Measurements from ENCODE around the gene CLPSL1. TPM values are rescaled to one million over a fixed set of nuclear protein-coding genes. Genes with fewer than 3 reads are reported as not detected.

Gene CLPSL1
- total and polyA plus RNA-seq, 2 experiments from 2014 or later: not detected

GRCh38 chr6:35769211-35769610, 11.6 kb upstream of the CLPSL1 start:
- no peak overlapping the region for H3K4me3 Mint-ChIP-seq
- H3K4me1 Mint-ChIP-seq: peaks cover 2% of the 10 kb centered on the region
- no peak overlapping the region for H3K27ac Mint-ChIP-seq

More at GRCh38 chr6:35769211-35769610, 11.6 kb upstream of the CLPSL1 start:
- no peak for TF ChIP-seq POLR2AphosphoS5 (IDR thresholded peaks at IDR 0.05; ENCODE audit: low read depth)
- TF ChIP-seq ZNF462 (CRISPR knock-in tag; IDR thresholded peaks at IDR 0.05): no peak
- TF ChIP-seq JUNB (IDR thresholded peaks at IDR 0.05; ENCODE audit: unreplicated experiment): no peak
- no peak for TF ChIP-seq EZH2phosphoT487 (IDR thresholded peaks at IDR 0.05; ENCODE audit: unreplicated experiment)
- TF ChIP-seq ZNF331 (CRISPR knock-in tag; IDR thresholded peaks at IDR 0.05; ENCODE audit: low read depth): no peak
- TF ChIP-seq ETS1 (IDR thresholded peaks at IDR 0.05): no peak
- TF ChIP-seq STAT1 (IDR thresholded peaks at IDR 0.05; ENCODE audit: unreplicated experiment): no peak
- no peak for TF ChIP-seq NANOG (IDR thresholded peaks at IDR 0.05; ENCODE audit: borderline replicate concordance)
- Histone ChIP-seq H2AFZ (no peak overlapping the region), H3K27ac (ENCODE audit: low read depth) (no peak overlapping the region), H3K27me3 (ENCODE audit: insufficient read depth) (no peaks in the 10 kb centered on the region), H3F3A (replicated peaks; ENCODE audit: low read depth) (0 out of 2 replicates have a peak, but pooled peaks cover 3% of the 10 kb centered on the region), H3K4me1 (ENCODE audit: insufficient read depth) (no peaks in the 10 kb centered on the region), H3K79me2 (replicated peaks; ENCODE audit: insufficient read depth) (no peaks in the 10 kb centered on the region), H3K36me3 (ENCODE audit: insufficient read depth) (no peaks in the 10 kb centered on the region), H4K20me1 (replicated peaks; ENCODE audit: insufficient read depth) (no peaks in the 10 kb centered on the region), H3K4me3 (no peak overlapping the region), H3K4me2 (no peak overlapping the region), H3K9me2 (ENCODE audit: insufficient read depth) (no peaks in the 10 kb centered on the region)
- no peak for DNase-seq (ENCODE audit: low spot score)
- H3K27me3 Mint-ChIP-seq (ENCODE audit: insufficient read depth, low read depth, poor library complexity): peaks cover 8% of the 10 kb centered on the region
- no peaks in the 10 kb centered on the region; the same call in 2 of the 3 replicates for H3K9me3 Mint-ChIP-seq
- H3K36me3 Mint-ChIP-seq (ENCODE audit: low read depth): no peaks in the 10 kb centered on the region
- no peak for ATAC-seq

All from GM23338 (cell line).